GM12873 (cell line): ENCODE measurements around the gene ATG10.

Experiments
- TF ChIP-seq, protein P1 (sequence below): IDR thresholded peaks from 2 replicates; pipeline ENCODE4 v1.5.1; 2012; ENCODE audit warnings: low read depth, mild to moderate bottlenecking, moderate library complexity, low read length, control low read depth; ENCODE audit not compliant: insufficient read depth; ENCODE audit errors: missing control alignments

The ATG10 gene

DNA sequence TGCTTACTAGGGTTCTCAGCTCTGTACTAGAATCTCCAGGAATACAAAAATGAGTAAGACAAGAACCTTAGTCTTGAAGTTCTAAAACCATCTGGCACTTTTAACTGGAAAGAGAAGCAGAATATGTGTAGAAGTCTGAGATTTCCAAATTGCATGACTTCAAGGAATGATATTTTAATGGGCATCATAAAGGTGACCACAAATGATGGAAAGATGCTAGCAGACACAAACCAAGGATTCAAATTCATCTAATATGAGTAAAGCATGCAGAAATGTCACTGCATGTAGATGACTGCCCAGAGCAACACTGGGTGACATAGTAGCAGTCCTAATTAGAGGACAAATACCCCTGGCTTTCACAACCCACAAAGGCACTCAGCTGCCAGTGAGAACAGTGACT, 189.1 kb downstream of the ATG10 start:
- TF ChIP-seq, protein P1, sequence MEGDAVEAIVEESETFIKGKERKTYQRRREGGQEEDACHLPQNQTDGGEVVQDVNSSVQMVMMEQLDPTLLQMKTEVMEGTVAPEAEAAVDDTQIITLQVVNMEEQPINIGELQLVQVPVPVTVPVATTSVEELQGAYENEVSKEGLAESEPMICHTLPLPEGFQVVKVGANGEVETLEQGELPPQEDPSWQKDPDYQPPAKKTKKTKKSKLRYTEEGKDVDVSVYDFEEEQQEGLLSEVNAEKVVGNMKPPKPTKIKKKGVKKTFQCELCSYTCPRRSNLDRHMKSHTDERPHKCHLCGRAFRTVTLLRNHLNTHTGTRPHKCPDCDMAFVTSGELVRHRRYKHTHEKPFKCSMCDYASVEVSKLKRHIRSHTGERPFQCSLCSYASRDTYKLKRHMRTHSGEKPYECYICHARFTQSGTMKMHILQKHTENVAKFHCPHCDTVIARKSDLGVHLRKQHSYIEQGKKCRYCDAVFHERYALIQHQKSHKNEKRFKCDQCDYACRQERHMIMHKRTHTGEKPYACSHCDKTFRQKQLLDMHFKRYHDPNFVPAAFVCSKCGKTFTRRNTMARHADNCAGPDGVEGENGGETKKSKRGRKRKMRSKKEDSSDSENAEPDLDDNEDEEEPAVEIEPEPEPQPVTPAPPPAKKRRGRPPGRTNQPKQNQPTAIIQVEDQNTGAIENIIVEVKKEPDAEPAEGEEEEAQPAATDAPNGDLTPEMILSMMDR = no peak

- TF ChIP-seq, protein P1 = no peak
Measured at GRCh38 chr5:82162573-82162972, 190.8 kb downstream of the ATG10 start.

DNA sequence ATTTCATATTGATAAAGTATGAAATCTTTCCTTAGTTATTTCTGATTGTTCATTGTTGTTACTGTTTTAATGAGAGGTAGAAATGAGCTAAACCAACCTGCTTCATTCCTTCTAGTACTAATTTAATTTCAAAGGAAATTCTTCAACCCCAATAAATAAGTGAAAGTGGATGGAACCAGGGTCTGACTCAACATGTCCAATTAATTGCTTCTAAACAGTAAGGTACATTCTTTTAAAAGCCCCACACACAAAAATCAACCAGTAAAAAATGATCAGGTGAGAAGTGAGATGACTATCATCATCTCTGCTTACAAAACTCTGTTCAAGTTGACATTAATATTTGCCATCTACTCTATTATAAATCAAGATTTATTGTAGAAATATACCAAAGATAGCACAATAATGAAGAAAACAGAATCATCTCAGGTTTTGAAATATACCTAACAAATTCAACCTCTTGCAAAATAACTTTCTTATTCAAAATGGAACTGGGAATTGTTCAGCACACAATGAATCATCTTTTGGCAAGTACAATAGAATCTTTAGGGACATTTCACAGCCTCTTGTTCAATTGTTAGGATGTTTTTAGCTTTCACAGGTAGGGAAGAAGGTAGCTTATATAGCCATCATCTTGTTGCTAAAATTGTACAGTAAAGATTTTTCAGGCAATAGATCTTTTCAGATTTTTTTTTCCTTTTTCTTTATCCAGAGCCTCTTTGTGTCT, 191.8 kb downstream of the ATG10 start:
- TF ChIP-seq, protein P1 = no peak

- TF ChIP-seq, protein P1 = no peak
Measured at GRCh38 chr5:82164176-82164976, 192.6 kb downstream of the ATG10 start.

- TF ChIP-seq, protein P1 = no peak
Measured at GRCh38 chr5:82164977-82165713, 193.3 kb downstream of the ATG10 start.

DNA sequence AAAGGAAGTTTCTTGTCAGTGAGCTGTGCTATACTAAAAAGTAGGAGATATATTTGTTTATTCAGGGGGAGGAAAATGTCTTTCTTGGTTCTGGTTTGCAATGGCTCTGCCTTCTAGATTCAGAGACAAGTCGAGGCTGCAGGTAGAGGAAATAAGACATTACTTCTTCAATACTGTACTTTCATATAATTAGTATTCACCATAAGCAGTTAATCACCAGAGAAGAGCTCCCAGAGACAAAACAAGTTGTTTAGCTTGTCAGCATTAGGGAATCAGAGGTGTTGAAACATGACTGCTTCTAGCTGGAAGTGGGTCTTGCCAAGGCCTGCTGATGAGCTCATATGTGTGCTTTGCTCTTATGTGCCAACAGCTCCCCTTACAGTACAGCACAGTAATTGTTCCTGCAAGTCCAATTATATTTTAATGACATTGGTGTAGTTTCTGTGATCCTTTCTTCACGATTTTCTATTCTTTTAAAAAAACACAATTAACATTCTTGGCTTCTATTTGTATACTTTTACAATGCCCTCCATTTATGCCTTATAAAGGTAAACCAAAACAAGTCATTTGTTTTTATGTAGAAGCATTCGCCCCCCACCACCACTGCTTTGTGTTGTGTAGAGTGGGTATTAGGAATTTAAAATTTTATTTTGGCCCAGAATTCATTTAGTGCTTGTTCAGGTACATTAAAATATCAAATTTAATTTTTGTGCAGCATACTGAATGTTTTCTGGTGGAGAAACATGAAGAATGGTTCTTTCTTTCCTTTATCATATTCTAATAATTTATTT, 194.1 kb downstream of the ATG10 start:
- TF ChIP-seq, protein P1 = peak; percentile 67
